GM19455 (cell line): ENCODE measurements around the gene ATXN10.
"Not testable (repeated sequence)": the region's sequence is repeated elsewhere in the genome, so short reads cannot be mapped to it uniquely, and the experiment has no call there.

ENCODE experiments used
- ATAC-seq: cut with Tn5 transposase; IDR thresholded peaks from one replicate; pipeline ENCODE4 v1.9.1; 2021; ENCODE audit not compliant: unreplicated experiment

The ATXN10 gene

GRCh38 chr22:45704648-45705047 lies 33.0 kb downstream of the ATXN10 start:
- ATAC-seq: no peak

- no peak for ATAC-seq
These were observed 36.0 kb downstream of the ATXN10 start for GRCh38 chr22:45707605-45708004.

GRCh38 chr22:45708145-45708544 lies 36.5 kb downstream of the ATXN10 start:
- no peak for ATAC-seq

GRCh38 chr22:45709060-45709739 lies 37.6 kb downstream of the ATXN10 start:
- no peak for ATAC-seq

- ATAC-seq: no peak
These were observed 38.2 kb downstream of the ATXN10 start for GRCh38 chr22:45709866-45710265.

GRCh38 chr22:45710469-45710868 lies 38.8 kb downstream of the ATXN10 start:
- ATAC-seq: no peak

- not testable (repeated sequence) for ATAC-seq
These were observed 42.8 kb downstream of the ATXN10 start for GRCh38 chr22:45714390-45714789.

GRCh38 chr22:45717789-45718188 lies 46.2 kb downstream of the ATXN10 start:
- no peak for ATAC-seq

- no peak for ATAC-seq
These were observed 46.8 kb downstream of the ATXN10 start for GRCh38 chr22:45718391-45718790.

GRCh38 chr22:45720839-45721378 lies 49.3 kb downstream of the ATXN10 start:
- no peak for ATAC-seq

GRCh38 chr22:45722006-45722405 lies 50.4 kb downstream of the ATXN10 start:
- ATAC-seq: no peak

GRCh38 chr22:45726081-45726480 lies 54.4 kb downstream of the ATXN10 start:
- no peak for ATAC-seq

- ATAC-seq: no peak
These were observed 59.6 kb downstream of the ATXN10 start for GRCh38 chr22:45731041-45731797.

GRCh38 chr22:45731798-45732495 lies 60.3 kb downstream of the ATXN10 start:
- ATAC-seq: no peak

GRCh38 chr22:45735273-45735672 lies 63.6 kb downstream of the ATXN10 start:
- ATAC-seq: no peak

- ATAC-seq: no peak
These were observed 66.6 kb downstream of the ATXN10 start for GRCh38 chr22:45738206-45738605.

- no peak for ATAC-seq
These were observed 68.6 kb downstream of the ATXN10 start for GRCh38 chr22:45740236-45740635.

GRCh38 chr22:45742866-45743450 lies 71.3 kb downstream of the ATXN10 start:
- ATAC-seq: no peak

GRCh38 chr22:45743687-45744086 lies 72.1 kb downstream of the ATXN10 start:
- ATAC-seq: no peak

- no peak for ATAC-seq
These were observed 72.8 kb downstream of the ATXN10 start for GRCh38 chr22:45744442-45744841.

GRCh38 chr22:45750626-45751025 lies 79.0 kb downstream of the ATXN10 start:
- ATAC-seq: no peak
